ENCODE results near the gene CACNG8.
"Not testable (repeated sequence)": the region's sequence is repeated elsewhere in the genome, so short reads cannot be mapped to it uniquely, and the experiment has no call there.

The CACNG8 gene

GRCh38 chr19:53962887-53963431 lies at the start of gene CACNG8:
CACNG8 (plus strand) TSS chr19:53962937.
- no peak for DNase-seq

- no peak for DNase-seq
These were observed 47.7 kb upstream of the CACNG8 start for GRCh38 chr19:53915000-53915399.

GRCh38 chr19:53916004-53916403 lies 46.7 kb upstream of the CACNG8 start:
- no peak for DNase-seq

DNA sequence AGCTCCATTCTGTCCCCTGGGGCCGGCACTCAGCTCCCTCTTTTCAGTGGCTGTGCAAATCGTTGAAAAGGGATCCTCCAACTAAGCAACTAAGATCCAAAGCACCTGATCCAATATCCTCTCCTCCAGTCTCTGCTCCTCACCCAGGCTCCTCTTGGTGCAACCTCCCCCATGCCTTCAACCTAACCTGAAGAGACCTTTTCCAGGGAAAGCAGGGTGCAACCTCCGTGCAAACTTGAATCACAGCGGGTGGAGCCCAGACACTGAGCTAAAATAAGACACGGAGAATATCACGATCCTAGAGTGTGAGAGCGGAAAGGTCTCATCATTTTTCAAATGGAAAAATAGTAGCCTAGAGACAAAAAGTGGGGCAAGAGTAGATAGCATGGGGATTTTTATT lies 45.4 kb upstream of the CACNG8 start:
- DNase-seq: no peak

DNA sequence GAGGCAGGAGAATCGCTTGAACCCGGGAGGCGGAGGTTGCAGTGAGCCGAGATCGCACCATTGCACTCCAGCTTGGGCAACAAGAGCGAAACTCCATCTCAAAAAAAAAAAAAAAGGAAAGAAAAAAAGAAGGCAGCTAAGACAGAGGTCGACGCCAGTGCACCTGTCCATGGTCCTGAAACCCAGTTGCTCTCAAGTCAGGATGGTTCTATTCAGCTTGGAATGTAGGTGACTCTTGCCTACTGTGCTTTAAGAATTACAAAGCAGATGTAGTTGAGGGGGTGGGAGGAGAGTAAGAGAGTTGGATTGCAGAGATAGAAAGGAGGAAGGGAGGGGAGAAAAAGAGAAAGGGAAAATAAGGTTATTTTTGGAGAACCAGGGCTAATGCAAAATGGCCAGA lies 35.0 kb upstream of the CACNG8 start:
- peak; percentile 78 for DNase-seq

- no peak for DNase-seq
These were observed 26.7 kb upstream of the CACNG8 start for GRCh38 chr19:53936029-53936428.

DNA sequence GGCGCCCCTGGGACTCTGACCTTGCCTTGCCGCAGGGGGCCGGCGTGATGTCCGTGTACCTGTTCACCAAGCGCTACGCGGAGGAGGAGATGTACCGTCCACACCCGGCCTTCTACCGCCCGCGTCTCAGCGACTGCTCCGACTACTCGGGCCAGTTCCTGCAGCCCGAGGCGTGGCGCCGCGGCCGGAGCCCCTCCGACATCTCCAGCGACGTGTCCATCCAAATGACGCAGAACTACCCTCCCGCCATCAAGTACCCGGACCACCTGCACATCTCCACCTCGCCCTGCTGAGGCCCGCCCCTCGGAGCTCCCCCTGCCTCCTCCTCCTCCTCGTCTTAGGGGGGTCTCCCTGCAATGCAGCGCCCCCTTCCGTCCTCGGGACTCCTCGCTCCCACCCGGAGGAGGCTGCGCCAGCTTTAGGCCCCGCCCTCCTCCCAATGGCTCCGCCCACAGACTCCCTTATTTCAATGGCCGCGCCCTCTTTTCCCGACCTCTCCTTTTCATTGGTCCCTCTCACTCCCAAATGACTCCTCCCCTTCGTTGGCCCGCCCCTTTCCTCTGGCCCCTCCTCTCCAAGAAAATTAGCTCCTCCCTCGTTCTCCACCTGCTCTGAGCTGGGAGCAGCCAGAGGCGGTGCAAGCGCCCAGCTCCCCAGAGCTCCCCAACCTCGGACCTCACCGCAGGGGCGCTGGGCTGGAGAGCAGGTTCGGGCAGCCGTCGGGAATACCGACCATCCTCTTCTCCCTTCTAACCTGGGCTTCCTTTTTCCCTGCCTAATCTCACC lies 20.5 kb upstream of the CACNG8 start:
- DNase-seq: peak; percentile 54

DNA sequence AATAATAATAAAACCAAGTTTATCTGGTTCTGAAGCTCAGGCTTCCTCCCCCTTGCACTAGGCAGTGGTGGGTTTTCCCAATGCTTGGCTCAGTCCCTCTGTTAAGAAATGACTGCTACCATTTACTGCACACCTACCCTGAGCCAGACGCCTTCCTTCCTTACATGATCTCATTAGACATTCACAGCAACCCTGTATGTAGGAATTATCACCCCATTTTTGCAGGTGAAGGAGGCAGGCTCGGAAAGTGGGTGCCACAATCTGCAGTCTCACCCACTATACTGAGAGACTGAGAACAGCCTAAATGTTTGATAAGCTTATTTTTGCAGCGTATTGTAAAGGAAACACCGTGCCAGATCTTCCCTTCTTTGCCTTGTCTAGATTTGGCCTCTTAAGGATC lies 18.3 kb upstream of the CACNG8 start:
- no peak for DNase-seq

DNA sequence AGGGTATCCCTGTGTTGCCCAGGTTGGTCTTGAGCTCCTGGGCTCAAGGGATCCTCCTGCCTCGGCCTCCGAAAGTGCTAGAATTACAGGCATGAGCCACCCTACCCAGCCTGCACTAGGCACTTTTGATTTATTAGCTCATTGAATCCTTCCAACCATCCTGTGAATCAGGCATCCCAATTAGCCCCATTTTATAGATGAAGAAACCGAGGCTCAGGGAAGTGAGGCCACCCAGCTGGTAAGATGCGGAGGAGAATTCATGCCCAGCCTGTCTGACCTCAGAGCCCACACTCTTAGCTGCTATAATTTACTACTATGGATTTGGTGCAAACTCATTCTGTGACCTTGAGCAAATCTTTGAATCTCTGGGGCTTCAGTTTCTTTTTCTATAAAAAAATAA lies 17.8 kb upstream of the CACNG8 start:
- DNase-seq: no peak

DNA sequence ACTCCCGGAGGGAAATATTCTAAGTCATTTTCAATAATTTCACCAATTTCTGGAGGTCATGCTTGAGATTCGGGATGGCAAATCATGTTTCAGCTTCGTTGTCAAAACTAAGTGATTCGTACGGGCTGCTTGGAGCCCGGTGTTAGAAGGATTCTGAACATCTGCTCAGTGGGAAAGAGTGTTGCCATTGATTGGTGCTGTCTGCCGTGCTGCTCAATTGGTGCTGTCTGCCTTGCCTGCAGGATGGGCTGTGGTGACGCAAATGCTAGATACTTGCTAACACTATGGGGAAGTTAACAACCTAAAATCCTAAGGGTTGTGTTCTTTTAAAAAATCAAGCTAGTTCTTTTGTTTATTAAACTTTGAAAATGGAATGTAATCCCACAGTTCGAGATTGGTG lies 17.3 kb upstream of the CACNG8 start:
- no peak for DNase-seq

DNA sequence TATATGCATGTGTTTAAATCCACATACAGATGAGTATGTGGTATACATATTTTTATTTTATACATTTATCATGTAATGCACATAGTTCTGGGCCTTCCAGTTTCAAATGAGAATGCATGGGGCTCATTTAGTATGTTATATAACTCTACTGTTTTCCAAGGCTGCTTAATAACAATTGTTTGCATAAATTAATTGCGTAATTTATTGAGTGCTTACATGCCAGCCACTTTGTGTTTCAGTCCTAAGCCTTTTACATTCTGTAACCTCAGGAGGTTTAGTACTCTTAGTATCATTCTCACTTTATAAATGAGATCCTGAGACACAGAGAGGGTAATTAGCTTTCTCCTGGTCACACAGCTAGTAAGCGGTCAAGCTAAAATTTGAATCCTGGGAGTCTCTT lies 16.7 kb upstream of the CACNG8 start:
- no peak for DNase-seq

- peak; percentile 28 for DNase-seq
These were observed 15.1 kb upstream of the CACNG8 start for GRCh38 chr19:53947624-53948023.

- not testable (repeated sequence) for DNase-seq
These were observed 14.1 kb upstream of the CACNG8 start for GRCh38 chr19:53948611-53949010.

- no peak for DNase-seq
These were observed 11.3 kb upstream of the CACNG8 start for GRCh38 chr19:53951436-53951835.

GRCh38 chr19:53951947-53952346 lies 10.8 kb upstream of the CACNG8 start:
- DNase-seq: no peak

GRCh38 chr19:53953383-53953782 lies 9.4 kb upstream of the CACNG8 start:
- DNase-seq: no peak

DNA sequence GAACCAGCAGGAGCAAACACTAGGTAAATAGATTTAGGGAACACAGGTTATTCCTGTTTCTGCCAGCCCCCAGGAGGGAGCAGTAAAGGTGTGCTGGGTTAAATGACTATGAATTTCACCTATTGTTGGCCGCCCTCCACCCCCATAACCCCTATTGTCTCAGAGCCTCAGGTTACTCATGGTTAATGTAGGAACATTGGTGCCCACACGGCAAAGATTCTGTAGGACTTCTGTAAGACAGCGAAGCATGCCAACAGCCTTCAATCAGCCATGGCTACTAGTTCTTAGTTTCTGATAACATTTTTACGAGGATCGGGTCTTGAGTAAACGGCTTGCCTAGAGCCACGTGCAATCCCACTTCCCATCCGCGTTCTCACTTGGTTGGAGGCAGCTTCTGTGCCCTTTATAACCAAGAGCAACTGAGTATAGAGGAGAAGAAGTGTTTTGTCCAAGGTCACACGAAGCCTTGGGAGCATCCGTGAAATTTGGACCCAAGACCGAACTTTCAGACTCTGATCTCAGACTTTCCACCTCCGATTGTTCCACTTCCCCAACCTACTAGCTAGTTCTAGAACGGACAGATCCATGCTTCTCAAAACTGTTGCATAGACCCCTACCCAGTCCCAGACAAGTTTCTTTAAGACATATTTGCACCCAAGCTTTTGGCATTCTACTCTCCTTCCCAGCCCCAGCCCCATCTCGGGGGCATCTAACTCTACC lies 5.1 kb upstream of the CACNG8 start:
- DNase-seq: no peak

DNA sequence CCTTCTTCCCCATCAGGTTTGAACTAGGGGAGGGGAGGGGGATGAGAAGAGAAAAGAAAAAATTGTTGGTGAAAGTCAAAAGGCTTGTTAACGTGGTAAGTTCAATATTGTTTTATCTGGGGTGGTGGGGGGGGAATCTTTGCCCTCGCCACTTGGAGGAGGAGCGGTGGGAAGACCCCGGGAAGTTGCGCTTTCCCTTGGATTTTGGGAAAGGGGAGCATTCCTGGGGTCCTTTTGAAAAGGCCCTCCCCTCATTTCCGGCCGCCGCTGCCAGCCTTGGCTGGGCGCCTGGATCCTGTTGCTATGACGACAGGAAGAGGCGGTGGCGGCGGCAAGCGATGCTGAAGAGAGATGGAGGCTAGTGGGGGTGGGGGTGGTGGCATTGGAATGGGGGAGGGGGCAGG lies 4.6 kb upstream of the CACNG8 start:
- DNase-seq: no peak

DNA sequence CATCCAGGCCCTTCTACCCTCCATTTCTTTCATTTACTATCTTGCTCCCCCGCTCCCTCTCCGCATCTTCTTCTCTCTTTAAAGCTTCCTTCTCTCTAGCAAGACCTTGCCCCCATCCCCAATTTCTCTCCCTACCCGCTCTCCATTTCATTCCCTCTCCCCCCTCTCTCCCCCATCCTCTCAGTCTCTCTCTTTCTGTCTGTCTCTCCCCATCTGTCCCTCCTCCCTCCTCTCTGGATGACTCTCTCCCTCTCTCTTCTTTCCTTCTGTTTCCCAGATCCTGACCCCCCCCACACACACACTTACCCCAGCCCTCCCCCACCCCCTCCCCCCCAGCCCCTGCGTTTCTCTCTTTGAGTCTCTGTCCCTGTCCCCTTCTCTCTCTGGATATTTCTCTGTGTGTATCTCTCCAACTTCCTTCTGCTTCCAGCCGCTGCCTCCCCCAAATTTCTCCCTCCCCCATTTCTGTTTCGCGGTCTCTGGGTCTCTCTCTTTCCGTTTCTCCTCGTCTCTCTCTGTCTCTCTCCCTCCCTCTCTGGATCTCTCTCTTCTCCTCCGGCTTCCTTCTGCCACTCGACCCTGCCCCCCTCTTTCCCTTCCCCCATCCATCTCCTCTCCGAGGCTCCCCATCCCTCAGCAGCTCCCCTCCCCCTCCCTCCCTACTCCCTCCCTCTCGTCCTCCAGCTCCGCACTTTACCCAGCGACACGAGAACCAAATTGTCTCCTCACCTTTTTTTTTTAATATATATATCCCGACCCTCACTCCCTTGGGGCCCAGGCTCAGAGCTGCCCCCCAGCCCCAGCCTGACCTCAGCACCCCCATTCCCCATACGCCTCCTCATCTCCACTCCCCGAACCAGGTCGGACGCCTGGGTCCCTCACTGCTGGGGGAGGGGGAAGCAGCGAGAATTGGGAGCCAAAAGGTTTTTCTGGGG lies 3.6 kb upstream of the CACNG8 start:
- DNase-seq: no peak

GRCh38 chr19:53960187-53960586 lies 2.5 kb upstream of the CACNG8 start:
- no peak for DNase-seq

GRCh38 chr19:53960886-53961285 lies 1.9 kb upstream of the CACNG8 start:
- DNase-seq: no peak

DNA sequence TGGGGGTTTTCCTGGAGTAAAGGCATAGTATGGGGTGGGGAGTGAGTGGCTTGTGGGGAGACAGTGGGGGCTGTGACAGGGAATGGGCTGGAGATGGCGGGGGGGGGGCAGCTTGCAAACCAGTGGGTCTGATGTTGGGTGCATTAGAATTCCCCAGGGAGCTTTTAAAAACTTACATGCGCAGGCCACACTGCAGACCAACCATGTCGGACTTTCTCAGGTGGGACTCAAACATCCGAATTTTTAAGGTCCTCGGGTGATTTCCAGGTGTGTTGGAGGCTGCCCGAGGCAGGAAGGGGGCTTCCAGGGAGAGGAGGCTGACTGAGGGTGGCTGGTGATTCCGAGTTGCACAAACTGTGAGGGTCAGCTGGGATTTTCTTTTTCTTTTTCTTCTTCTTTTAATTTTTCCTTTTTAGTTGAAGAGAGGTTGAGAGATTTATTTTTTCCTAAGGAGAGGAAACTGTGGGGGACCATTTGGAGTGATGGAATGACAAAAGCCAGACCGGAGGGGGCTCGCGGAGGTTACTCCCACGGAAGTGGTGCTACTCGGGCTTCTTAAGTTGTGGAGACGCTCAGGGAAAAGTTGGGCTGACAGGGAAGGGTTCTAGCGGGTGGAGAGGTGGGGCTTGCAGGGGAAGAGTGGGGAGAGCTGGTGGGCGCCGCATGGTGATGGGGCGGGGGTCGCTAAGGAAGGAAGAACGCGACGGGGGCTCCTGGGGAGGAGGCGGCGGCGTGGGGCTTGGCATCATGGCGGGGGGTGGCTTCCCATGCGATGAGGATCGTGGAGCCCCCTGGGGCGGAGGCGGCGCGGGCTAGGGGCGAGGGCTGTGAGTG lies 997 bp upstream of the CACNG8 start:
- DNase-seq: no peak

Data from hematopoietic multipotent progenitor cell treated with erythropoietin and hydrocortisone succinate and interleukin-3 and kit ligand, for 6 days (in vitro differentiated cells).